GM21723 (cell line): ENCODE data around the gene ZNF467.

Experiments used
- ATAC-seq: cut with Tn5 transposase; IDR thresholded peaks from one replicate; pipeline ENCODE4 v1.9.1; 2021; ENCODE audit warnings: mild to moderate bottlenecking, moderate library complexity; ENCODE audit not compliant: unreplicated experiment

The ZNF467 gene

GRCh38 chr7:149787428-149788299 lies 14.3 kb upstream of the ZNF467 start:
- no peak for ATAC-seq

- no peak for ATAC-seq
Measured at GRCh38 chr7:149785983-149786382, 12.6 kb upstream of the ZNF467 start.

- no peak for ATAC-seq
Measured at GRCh38 chr7:149785402-149785801, 12.0 kb upstream of the ZNF467 start.

- no peak for ATAC-seq
Measured at GRCh38 chr7:149784251-149784608, 10.8 kb upstream of the ZNF467 start.

GRCh38 chr7:149783386-149784250 lies 10.2 kb upstream of the ZNF467 start:
- ATAC-seq = no peak

- no peak for ATAC-seq
Measured at GRCh38 chr7:149782682-149783345, 9.4 kb upstream of the ZNF467 start.

- no peak for ATAC-seq
Measured at GRCh38 chr7:149781921-149782320, 8.5 kb upstream of the ZNF467 start.

- no peak for ATAC-seq
Measured at GRCh38 chr7:149780636-149781419, 7.4 kb upstream of the ZNF467 start.

GRCh38 chr7:149780056-149780455 lies 6.7 kb upstream of the ZNF467 start:
- no peak for ATAC-seq

- ATAC-seq = no peak
Measured at GRCh38 chr7:149779502-149779805, 6.1 kb upstream of the ZNF467 start.

- no peak for ATAC-seq
Measured at GRCh38 chr7:149778696-149779501, 5.5 kb upstream of the ZNF467 start.

GRCh38 chr7:149778327-149778637 lies 4.9 kb upstream of the ZNF467 start:
- no peak for ATAC-seq

- no peak for ATAC-seq
Measured at GRCh38 chr7:149777551-149778326, 4.4 kb upstream of the ZNF467 start.

GRCh38 chr7:149776848-149777407 lies 3.5 kb upstream of the ZNF467 start:
- ATAC-seq = no peak

- no peak for ATAC-seq
Measured at GRCh38 chr7:149776289-149776688, 2.9 kb upstream of the ZNF467 start.

GRCh38 chr7:149775176-149775556 lies 1.8 kb upstream of the ZNF467 start:
- ATAC-seq = no peak

GRCh38 chr7:149774237-149775175 lies 1.1 kb upstream of the ZNF467 start:
- no peak for ATAC-seq

- no peak for ATAC-seq
Measured at GRCh38 chr7:149772956-149773434, 393 bp downstream of the ZNF467 start.
